Astrocyte (in vitro differentiated cells and primary cell): Measurements from ENCODE around the gene TMEM123.

Experiments
- CTCF ChIP-seq: IDR thresholded peaks from 2 replicates; pipeline ENCODE4 v1.5.1; 2011; ENCODE audit warnings: low read depth, mild to moderate bottlenecking, inconsistent platforms, low read length, moderate library complexity; ENCODE audit not compliant: insufficient read depth
- EZH2 ChIP-seq: IDR thresholded peaks from 2 replicates; pipeline ENCODE4 v1.6.1; 2012; ENCODE audit warnings: mild to moderate bottlenecking, low read length, inconsistent platforms; ENCODE audit not compliant: insufficient read depth

- TF ChIP-seq EZH2 (no peak), CTCF (no peak)
These were observed 23.9 kb downstream of the TMEM123 start for GRCh38 chr11:102428696-102429095.
